Measurements from ENCODE around the gene IL1R2.

GRCh38 chr2:101983486-101983885, 8.3 kb upstream of the IL1R2 start:
- TF ChIP-seq EZH2phosphoT487 (IDR thresholded peaks at IDR 0.05; ENCODE audit: insufficient read depth, low read depth) (no peak), EZH2 (IDR thresholded peaks at IDR 0.05; ENCODE audit: insufficient read depth, poor library complexity, severe bottlenecking) (no peak)
